ENCODE results near the gene MSANTD1. TPM values are rescaled to one million over a fixed set of nuclear protein-coding genes. Genes with fewer than 3 reads are reported as not detected.

The MSANTD1 gene
- total RNA-seq, 2 donors from 2014 or later, result 1.4 to 2.8 TPM

GRCh38 chr4:3212391-3213105, 36.4 kb upstream of the MSANTD1 start:
- DNase-seq (ENCODE audit: low spot score), result no peak
- no peaks in the 10 kb centered on the region for H3K4me1 ChIP-seq (ENCODE audit: control insufficient read depth in 1 of 2, low read depth in 2 of 2)
- H3K27ac ChIP-seq, result no peak overlapping the region
- H3K9me3 ChIP-seq, result no peaks in the 10 kb centered on the region
- H3K4me3 ChIP-seq, result no peak overlapping the region
- H3K36me3 ChIP-seq, result peaks cover 66% of the 10 kb centered on the region
- no peak for ATAC-seq (ENCODE audit: insufficient number of reproducible peaks, low FRiP score, low read depth)
- no peak for TF ChIP-seq CTCF (IDR thresholded peaks at IDR 0.05)
- no peaks in the 10 kb centered on the region for H3K27me3 ChIP-seq (replicated peaks; ENCODE audit: insufficient read depth)

- DNase-seq (ENCODE audit: low spot score) (no peak), ATAC-seq (ENCODE audit: insufficient number of reproducible peaks, low FRiP score, low read depth) (no peak)
- no peak for TF ChIP-seq CTCF (IDR thresholded peaks at IDR 0.05)
- Histone ChIP-seq H3K4me1 (ENCODE audit: control insufficient read depth in 1 of 2, low read depth in 2 of 2) (no peaks in the 10 kb centered on the region), H3K4me3 (no peak overlapping the region), H3K27ac (no peak overlapping the region), H3K36me3 (peaks cover 67% of the 10 kb centered on the region), H3K27me3 (replicated peaks; ENCODE audit: insufficient read depth) (no peaks in the 10 kb centered on the region), H3K9me3 (no peaks in the 10 kb centered on the region)
Observed at GRCh38 chr4:3213106-3213425, 35.9 kb upstream of the MSANTD1 start.

- peaks cover 70% of the 10 kb centered on the region for H3K36me3 ChIP-seq
- DNase-seq (ENCODE audit: low spot score), result no peak
- H3K27ac ChIP-seq, result no peak overlapping the region
- H3K4me3 ChIP-seq, result no peak overlapping the region
- no peaks in the 10 kb centered on the region for H3K4me1 ChIP-seq (ENCODE audit: control insufficient read depth in 1 of 2, low read depth in 2 of 2)
- ATAC-seq (ENCODE audit: insufficient number of reproducible peaks, low FRiP score, low read depth), result no peak
- no peaks in the 10 kb centered on the region for H3K9me3 ChIP-seq
- no peaks in the 10 kb centered on the region for H3K27me3 ChIP-seq (replicated peaks; ENCODE audit: insufficient read depth)
- TF ChIP-seq CTCF (IDR thresholded peaks at IDR 0.05), result no peak
Observed at GRCh38 chr4:3213661-3214250, 35.2 kb upstream of the MSANTD1 start.

- H3K4me1 ChIP-seq (ENCODE audit: control insufficient read depth in 1 of 2, low read depth in 2 of 2), result no peaks in the 10 kb centered on the region
- H3K27ac ChIP-seq, result no peak overlapping the region
- H3K27me3 ChIP-seq (replicated peaks; ENCODE audit: insufficient read depth), result no peaks in the 10 kb centered on the region
- ATAC-seq (ENCODE audit: insufficient number of reproducible peaks, low FRiP score, low read depth), result no peak
- H3K9me3 ChIP-seq, result no peaks in the 10 kb centered on the region
- no peak for DNase-seq (ENCODE audit: low spot score)
- no peak overlapping the region for H3K4me3 ChIP-seq
- no peak for TF ChIP-seq CTCF (IDR thresholded peaks at IDR 0.05)
- peaks cover 65% of the 10 kb centered on the region for H3K36me3 ChIP-seq
Observed at GRCh38 chr4:3215256-3215655, 33.7 kb upstream of the MSANTD1 start.

GRCh38 chr4:3215733-3216132, 33.2 kb upstream of the MSANTD1 start:
- no peaks in the 10 kb centered on the region for H3K4me1 ChIP-seq (ENCODE audit: control insufficient read depth in 1 of 2, low read depth in 2 of 2)
- no peak overlapping the region for H3K27ac ChIP-seq
- ATAC-seq (ENCODE audit: insufficient number of reproducible peaks, low FRiP score, low read depth), result no peak
- DNase-seq (ENCODE audit: low spot score), result no peak
- H3K27me3 ChIP-seq (replicated peaks; ENCODE audit: insufficient read depth), result no peaks in the 10 kb centered on the region
- no peaks in the 10 kb centered on the region for H3K9me3 ChIP-seq
- H3K4me3 ChIP-seq, result no peak overlapping the region
- peaks cover 66% of the 10 kb centered on the region for H3K36me3 ChIP-seq
- TF ChIP-seq CTCF (IDR thresholded peaks at IDR 0.05), result no peak
